GM19025 (cell line): ENCODE results near the gene ZNF417.
"Not testable (repeated sequence)": the region's sequence is repeated elsewhere in the genome, so short reads cannot be mapped to it uniquely, and the experiment has no call there.

ENCODE experiments used
- ATAC-seq: cut with Tn5 transposase; IDR thresholded peaks from one replicate; pipeline ENCODE4 v1.9.1; 2021; ENCODE audit warnings: mild to moderate bottlenecking, low read depth, moderate library complexity; ENCODE audit not compliant: unreplicated experiment

The ZNF417 gene

DNA sequence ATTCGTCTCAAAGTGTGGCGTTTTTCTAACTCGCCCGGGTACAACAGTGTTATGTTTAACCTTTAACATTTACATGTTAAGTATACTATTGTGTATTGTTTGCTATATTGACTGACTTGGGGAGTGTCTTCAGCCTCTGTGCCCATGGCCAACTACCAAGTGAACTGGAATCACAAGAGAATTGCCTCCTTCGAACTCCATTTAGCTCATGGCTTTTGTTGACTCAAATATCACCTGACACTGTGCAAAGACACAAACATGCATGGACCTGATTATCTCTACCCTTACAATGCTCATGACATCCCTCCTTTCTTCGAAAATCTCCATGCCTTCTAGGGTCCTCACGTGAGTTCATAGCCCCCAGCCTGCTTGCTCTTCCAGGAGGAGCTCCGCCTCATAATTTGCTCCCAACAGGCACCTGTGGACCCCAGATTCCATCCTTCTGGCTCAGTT lies 28.3 kb downstream of the ZNF417 start:
- no peak for ATAC-seq

DNA sequence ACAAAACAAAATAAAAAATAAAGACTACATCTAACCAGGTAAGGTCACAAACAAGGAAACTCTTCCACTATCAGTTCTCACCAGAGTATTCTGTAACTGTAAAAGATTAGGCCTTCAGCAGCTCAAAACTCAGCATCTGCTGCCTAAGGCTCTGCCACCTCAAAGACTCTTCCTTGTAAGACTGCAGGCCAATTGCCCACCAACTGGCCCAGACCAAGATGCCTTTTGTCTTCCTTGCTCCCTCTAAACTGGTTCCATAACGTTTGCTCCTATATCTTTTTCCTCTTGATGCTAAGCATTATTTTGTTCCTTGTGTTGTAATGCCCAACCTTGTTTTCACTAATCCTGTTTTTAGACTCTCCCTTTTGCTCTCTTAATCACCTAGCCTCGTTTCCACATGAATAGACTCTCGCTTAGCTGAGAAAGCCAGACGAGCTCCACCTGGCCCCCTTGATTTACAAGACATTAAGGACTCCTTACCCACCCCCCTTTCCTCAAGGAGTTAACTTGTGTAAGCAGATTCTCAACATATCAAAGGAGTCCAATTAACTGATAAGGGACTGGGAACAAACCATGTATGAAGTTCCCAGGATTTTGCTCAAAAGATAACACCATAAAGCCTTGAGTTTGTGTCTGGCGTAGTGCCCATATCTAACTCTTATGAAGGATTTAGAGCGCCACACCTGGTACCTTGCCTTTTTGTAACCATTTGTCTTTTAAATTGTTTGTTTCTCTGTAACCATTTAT lies 29.0 kb downstream of the ZNF417 start:
- no peak for ATAC-seq

DNA sequence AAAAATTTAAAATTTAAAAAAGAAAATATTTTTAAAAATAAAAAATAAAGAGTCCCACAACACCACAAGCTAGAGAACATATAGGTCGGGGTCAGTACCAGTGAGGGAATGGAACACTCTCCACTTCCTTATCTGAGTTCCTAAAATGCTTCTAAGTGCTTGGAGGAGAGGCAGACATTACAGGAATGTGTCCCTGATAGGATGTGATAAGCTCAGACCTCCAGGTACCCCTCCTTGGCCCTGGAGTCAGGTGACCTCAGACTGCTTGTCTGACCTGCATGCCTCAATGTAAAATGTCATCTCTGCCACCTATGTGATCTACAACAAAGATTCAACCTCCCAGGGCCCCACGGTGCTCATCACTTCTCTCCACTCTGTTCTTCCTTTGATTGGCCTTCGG lies 30.3 kb downstream of the ZNF417 start:
- ATAC-seq = no peak

DNA sequence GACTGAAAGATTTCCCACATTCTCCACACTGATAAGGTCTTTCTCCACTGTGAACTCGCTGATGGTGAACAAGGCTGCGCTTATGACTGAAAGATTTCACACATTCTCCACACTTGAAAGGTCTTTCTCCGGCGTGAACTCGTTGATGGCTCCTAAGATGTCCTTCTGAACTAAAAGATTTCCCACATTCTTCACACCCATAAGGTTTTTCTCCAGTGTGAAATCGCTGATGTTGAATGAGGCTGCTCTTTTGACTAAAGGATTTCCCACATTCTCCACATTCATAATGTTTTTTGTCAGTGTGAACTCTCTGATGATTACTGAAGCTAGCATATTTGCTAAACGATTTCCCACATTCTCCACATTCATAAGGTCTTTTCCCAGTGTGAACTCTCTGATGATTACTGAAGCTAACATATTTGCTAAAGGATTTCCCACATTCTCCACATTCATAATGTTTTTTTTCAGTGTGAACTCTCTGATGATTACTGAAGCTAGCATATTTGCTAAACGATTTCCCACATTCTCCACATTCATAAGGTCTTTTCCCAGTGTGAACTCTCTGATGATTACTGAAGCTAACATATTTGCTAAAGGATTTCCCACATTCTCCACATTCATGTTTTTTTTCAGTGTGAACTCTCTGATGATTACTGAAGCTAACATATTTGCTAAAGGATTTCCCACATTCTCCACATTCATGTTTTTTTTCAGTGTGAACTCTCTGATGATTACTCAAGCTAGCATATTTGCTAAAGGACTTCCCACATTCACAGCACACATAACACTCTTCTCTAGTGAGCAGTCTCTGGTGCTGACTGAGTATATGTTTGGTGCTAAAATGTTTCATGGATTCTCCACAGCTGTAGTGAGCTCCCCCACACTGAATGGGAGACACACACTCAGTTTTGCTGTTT lies 42.3 kb downstream of the ZNF417 start:
- not testable (repeated sequence) for ATAC-seq

DNA sequence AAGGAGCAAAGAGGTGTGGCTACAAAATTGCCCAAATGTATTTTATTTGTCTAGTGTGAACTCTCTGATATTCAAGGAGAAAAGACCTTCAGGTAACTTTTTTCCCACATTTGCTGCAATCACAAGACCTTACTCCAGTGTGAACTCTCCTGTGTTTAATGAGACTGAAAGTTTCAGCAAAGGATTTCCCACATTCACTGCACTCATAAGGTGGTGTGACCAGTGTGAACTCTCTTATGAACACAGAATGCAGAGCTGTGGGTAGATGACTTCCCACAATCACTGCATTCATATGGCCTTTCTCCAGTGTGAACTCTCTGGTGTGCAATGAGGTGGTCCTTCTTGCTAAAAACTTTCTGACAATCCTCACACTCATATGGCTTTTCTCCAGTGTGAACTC lies 43.9 kb downstream of the ZNF417 start:
- no peak for ATAC-seq

DNA sequence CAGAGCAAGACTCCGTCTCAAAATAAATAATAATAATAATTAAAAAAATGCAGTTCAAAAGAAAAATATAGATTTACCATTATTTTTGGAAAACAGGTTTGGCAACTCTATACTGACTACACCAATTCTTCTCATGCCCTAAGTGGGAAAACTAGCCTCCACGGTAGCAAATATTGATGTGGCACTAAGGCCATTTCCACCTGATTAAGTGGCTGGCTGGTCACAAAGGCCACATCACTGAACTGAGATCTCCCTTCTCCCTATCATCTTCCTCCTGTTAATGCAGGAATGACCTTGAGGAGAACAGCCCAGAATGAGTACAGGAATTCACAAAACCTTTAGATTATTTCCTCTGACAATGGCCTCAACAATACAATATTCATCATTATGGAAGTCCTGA lies 46.2 kb downstream of the ZNF417 start:
- no peak for ATAC-seq

DNA sequence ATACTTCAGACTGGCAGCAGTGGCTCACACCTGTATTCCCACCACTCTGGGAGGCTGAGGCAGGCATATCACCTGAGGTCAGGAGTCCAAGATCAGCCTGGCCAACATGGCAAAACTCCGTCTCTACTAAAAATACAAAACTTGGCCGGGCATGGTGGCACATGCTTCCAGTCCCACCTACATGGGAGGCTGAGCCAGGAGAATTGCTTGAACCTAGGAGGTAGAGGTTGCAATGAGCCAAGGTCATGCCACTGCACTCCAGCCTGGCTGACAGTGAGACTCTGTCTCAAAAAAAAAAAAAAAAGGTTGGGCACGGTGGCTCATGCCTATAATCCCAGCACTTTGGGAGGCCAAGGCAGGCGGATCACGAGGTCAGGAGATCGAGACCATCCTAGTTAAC lies 46.7 kb downstream of the ZNF417 start:
- ATAC-seq = not testable (repeated sequence)

DNA sequence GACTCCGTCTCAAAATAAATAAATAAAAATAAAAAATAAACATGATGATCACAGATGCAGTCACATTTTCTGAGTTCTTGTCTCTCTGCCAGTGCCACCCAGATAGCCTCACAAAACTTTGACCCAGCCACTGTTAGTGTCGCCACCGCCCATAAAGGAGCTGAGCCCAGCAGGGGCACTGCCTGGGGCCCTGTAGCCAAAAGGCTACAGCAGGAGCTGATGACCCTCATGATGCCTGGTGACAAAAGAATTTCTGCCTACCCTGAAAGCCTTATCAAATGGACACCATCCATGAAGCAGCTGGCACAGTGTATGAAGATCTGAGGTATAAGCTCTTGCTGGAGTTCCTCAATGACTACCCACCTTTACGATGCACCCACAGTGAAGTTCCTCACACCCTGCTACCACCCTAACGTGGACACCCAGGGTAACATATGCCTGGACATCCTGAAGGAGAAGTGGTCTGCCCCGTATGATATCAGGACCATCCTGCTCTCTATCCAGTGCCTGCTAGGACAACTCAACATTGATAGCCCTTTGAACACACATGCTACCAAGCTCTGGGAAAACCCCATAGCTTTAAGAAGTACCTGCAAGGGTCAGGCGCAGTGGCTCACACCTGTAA lies 48.4 kb downstream of the ZNF417 start:
- no peak for ATAC-seq
